ENCODE data around the gene ZDHHC9. TPM values are rescaled to one million over a fixed set of nuclear protein-coding genes. Genes with fewer than 3 reads are reported as not detected.

ZDHHC9 gene
- total RNA-seq, 1 experiment from 2014 or later, result 60.8 TPM

DNA sequence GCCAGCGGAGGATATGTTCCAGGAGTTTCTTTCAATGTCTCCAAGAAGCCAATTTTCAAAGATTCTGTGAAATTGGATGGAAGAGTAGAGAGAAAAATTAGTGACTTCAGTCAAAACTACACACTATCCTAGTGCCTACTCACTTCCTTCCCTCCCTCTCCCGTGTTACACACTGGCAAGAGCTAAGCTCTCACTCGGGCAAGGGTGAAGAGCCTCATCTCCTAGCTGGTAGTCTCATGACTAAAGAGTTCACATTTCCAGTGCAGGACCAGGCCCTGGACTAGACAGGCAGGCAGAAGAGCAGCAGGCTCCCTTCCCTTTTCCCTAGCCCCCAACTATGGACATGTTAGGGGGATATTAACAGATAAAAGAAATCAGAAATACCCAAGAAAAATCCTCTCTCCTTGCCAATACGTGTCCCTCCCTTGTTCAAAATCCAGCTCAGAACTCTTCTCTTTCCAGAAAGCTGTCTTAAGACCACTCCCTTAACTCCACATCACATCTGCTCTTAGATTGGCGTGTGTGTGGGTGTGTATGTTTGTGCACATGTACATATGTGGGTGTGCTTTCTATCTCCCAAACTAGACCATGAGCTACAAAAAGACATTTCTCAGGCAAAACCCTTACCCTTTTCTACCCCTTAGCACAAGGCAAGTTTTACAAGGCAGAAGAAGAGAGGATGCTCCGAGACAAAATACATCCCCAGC, 29.9 kb downstream of the ZDHHC9 start:
- Mint-ChIP-seq H3K9me3 (ENCODE audit: low read depth, unreplicated experiment) (no peaks in the 10 kb centered on the region), H3K36me3 (ENCODE audit: insufficient read depth, unreplicated experiment) (peaks cover 26% of the 10 kb centered on the region)
- intact Hi-C loops (cut with micrococcal nuclease; ENCODE audit: unreplicated experiment), result no loop called here

DNA sequence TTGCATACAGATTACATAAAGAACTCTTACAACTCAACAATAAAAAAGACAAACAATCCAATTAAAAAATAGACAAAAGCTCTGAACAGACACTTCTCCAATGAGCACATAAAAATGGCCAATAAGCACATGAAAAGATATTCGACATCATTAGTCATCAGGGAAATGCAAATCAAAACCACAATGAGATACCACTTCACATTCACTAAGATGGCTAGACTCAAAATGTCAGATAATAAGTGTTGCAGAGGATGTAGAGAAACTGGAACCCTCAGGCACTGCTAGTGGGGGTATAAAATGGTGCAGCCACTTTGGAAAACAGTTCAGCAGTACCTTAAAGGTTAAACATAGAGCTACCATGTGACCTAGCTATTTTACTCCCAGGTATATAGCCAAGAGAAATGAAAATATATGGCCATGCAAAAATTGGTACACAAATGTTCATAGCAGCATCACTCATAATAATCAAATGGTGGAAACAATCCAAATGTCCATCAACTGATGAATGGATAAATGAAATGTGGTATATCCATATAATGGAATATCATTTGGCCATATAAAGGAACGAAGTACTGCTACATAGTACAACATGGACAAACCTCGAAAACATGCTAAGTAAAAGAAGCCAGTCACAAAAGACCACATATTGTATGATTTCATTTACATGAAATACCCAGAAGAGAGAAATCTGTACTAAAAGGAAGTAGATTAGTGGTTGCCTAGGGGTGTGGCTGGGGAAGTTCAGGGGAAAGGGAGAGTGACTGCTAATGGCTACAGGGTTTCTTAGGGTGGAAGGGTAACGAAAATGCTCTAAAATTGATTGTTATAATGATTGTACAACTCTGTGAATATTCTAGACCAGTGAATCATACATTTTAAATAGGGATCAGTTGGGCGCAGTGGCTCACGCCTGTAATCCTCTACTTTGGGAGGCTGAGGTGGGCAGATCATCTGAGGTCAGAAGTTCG, 34.6 kb downstream of the ZDHHC9 start:
- TF ChIP-seq, protein P1, sequence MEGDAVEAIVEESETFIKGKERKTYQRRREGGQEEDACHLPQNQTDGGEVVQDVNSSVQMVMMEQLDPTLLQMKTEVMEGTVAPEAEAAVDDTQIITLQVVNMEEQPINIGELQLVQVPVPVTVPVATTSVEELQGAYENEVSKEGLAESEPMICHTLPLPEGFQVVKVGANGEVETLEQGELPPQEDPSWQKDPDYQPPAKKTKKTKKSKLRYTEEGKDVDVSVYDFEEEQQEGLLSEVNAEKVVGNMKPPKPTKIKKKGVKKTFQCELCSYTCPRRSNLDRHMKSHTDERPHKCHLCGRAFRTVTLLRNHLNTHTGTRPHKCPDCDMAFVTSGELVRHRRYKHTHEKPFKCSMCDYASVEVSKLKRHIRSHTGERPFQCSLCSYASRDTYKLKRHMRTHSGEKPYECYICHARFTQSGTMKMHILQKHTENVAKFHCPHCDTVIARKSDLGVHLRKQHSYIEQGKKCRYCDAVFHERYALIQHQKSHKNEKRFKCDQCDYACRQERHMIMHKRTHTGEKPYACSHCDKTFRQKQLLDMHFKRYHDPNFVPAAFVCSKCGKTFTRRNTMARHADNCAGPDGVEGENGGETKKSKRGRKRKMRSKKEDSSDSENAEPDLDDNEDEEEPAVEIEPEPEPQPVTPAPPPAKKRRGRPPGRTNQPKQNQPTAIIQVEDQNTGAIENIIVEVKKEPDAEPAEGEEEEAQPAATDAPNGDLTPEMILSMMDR (IDR thresholded peaks at IDR 0.05; ENCODE audit: unreplicated experiment), result no peak

More for the DNA sequence above, 29.9 kb downstream of the ZDHHC9 start:
- TF ChIP-seq, protein P1 (IDR thresholded peaks at IDR 0.05; ENCODE audit: unreplicated experiment), result no peak
- no peaks in the 10 kb centered on the region for H3K4me1 Mint-ChIP-seq (ENCODE audit: low read depth, unreplicated experiment)
- H3K27ac Mint-ChIP-seq (ENCODE audit: unreplicated experiment), result no peak overlapping the region
- H3K4me3 Mint-ChIP-seq (ENCODE audit: low read depth, unreplicated experiment), result no peak overlapping the region
- no TSS peak for BruUV-seq (replicated peaks)
- DNase-seq, result no peak
- CTCF ChIA-PET, result interaction anchor here (0.5 kb wide), 1 partner anchor 9 kb away, joined by 4 read pairs; no protein-coding TSS in a partner anchor
- H3K27me3 Mint-ChIP-seq (ENCODE audit: unreplicated experiment), result no peaks in the 10 kb centered on the region

DNA sequence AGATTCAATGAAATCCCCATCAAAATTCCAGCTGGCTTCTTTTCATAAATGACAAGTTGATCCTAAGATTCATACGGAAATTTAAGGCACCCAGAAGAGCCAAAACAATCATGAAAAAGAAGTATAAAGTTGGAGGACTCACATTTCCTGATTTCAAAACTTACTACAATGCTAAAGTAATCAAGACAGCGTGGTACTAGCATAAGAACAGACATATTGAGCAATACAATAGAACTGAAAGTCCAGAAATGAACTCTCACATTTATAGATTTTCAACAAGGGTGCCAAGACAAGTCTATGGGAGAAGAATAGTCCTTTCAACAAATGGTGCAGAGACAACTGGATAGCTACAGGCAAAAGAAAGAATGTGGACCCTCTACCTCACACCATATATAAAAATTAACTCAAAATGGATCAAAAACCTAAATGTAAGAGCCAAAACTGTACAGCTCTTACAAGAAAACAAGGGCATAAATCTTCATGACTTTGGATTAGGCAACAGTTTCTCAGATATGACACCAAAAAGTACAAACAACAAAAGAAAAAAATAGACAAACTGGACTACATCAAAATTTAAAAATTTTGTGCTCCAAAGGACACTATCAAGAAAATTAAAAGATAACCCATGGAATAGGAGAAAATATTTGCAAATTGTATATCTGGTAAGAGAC, 35.4 kb downstream of the ZDHHC9 start:
- H3K27ac Mint-ChIP-seq (ENCODE audit: unreplicated experiment), result no peak overlapping the region
- TF ChIP-seq, protein P1 (IDR thresholded peaks at IDR 0.05; ENCODE audit: unreplicated experiment), result no peak
- intact Hi-C loops (cut with micrococcal nuclease; ENCODE audit: unreplicated experiment), result no loop called here
- BruUV-seq (replicated peaks), result no TSS peak
- H3K27me3 Mint-ChIP-seq (ENCODE audit: unreplicated experiment), result no peaks in the 10 kb centered on the region
- CTCF ChIA-PET, result no interaction called here
- H3K36me3 Mint-ChIP-seq (ENCODE audit: insufficient read depth, unreplicated experiment), result peaks cover 25% of the 10 kb centered on the region
- DNase-seq, result no peak
- no peak overlapping the region for H3K4me3 Mint-ChIP-seq (ENCODE audit: low read depth, unreplicated experiment)
- H3K9me3 Mint-ChIP-seq (ENCODE audit: low read depth, unreplicated experiment), result no peaks in the 10 kb centered on the region
- H3K4me1 Mint-ChIP-seq (ENCODE audit: low read depth, unreplicated experiment), result no peaks in the 10 kb centered on the region

More for the DNA sequence above, 34.6 kb downstream of the ZDHHC9 start:
- CTCF ChIA-PET, result no interaction called here
- intact Hi-C loops (cut with micrococcal nuclease; ENCODE audit: unreplicated experiment), result no loop called here
- Mint-ChIP-seq H3K36me3 (ENCODE audit: insufficient read depth, unreplicated experiment) (peaks cover 32% of the 10 kb centered on the region), H3K27ac (ENCODE audit: unreplicated experiment) (no peak overlapping the region), H3K27me3 (ENCODE audit: unreplicated experiment) (no peaks in the 10 kb centered on the region), H3K4me3 (ENCODE audit: low read depth, unreplicated experiment) (no peak overlapping the region), H3K9me3 (ENCODE audit: low read depth, unreplicated experiment) (no peaks in the 10 kb centered on the region), H3K4me1 (ENCODE audit: low read depth, unreplicated experiment) (no peaks in the 10 kb centered on the region)
- no TSS peak for BruUV-seq (replicated peaks)
- no peak for DNase-seq

DNA sequence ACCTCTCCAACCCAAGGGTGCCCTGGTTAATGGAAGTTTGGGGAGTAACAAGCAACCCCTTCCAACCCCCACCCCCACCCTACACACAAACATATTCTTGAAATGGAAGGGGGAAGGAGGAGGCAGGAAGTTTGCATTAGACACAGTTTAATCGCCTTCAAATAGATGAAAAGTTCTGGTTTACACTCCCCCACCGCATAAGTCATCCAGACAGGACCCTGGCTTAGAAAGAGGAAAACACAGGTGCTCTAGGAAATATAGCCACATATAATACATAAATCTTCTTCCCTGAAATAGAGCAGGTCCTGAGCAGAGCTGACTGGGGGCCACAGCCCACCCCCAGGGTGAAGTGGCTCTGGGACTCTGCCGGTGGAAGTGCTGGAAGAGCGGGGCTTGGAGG, 38.9 kb downstream of the ZDHHC9 start:
- Mint-ChIP-seq H3K9me3 (ENCODE audit: low read depth, unreplicated experiment) (no peaks in the 10 kb centered on the region), H3K4me3 (ENCODE audit: low read depth, unreplicated experiment) (no peak overlapping the region), H3K27me3 (ENCODE audit: unreplicated experiment) (no peaks in the 10 kb centered on the region), H3K27ac (ENCODE audit: unreplicated experiment) (no peak overlapping the region), H3K36me3 (ENCODE audit: insufficient read depth, unreplicated experiment) (peaks cover 17% of the 10 kb centered on the region), H3K4me1 (ENCODE audit: low read depth, unreplicated experiment) (no peaks in the 10 kb centered on the region)
- TF ChIP-seq, protein P1 (IDR thresholded peaks at IDR 0.05; ENCODE audit: unreplicated experiment), result no peak
- no peak for DNase-seq
- intact Hi-C loops (cut with micrococcal nuclease; ENCODE audit: unreplicated experiment), result no loop called here
- CTCF ChIA-PET, result interaction anchor here (0.7 kb wide), 1 partner anchor 9 kb away, joined by 4 read pairs; no protein-coding TSS in a partner anchor
- no TSS peak for BruUV-seq (replicated peaks)

Measured in Calu3 (cell line).